Calu3 (cell line): ENCODE measurements around the gene PPP1R12A. TPM values are rescaled to one million over a fixed set of nuclear protein-coding genes. Genes with fewer than 3 reads are reported as not detected.

ENCODE experiments used
- BruUV-seq: library from RNA; stranded (reverse); fragments of 400-500 nt; replicated peaks from 2 replicates; lab custom pipeline; 2021; lab: Mats Ljungman, UMichigan
- CTCF ChIA-PET: fragments of 300-600 bp; sonication (Branson Sonifier 250); formaldehyde crosslinking; loops from one replicate; lab custom pipeline; 2022; ENCODE audit warnings: antibody characterized with exemption; lab: Charles Lee
- DNase-seq: peaks from one replicate; pipeline ENCODE4 v3.0.0; 2022
- H3K27ac Mint-ChIP-seq: one replicate; pipeline ENCODE4 v1.8.0; 2022; ENCODE audit warnings: mixed read lengths; ENCODE audit not compliant: unreplicated experiment
- H3K27me3 Mint-ChIP-seq: one replicate; pipeline ENCODE4 v1.8.0; 2022; ENCODE audit warnings: mixed read lengths; ENCODE audit not compliant: unreplicated experiment
- H3K36me3 Mint-ChIP-seq: one replicate; pipeline ENCODE4 v1.8.0; 2022; ENCODE audit warnings: mild to moderate bottlenecking, moderate library complexity, mixed read lengths; ENCODE audit not compliant: insufficient read depth, unreplicated experiment
- H3K4me1 Mint-ChIP-seq: one replicate; pipeline ENCODE4 v1.8.0; 2022; ENCODE audit warnings: mild to moderate bottlenecking, low read depth, mixed read lengths; ENCODE audit not compliant: unreplicated experiment
- H3K4me3 Mint-ChIP-seq: one replicate; pipeline ENCODE4 v1.8.0; 2022; ENCODE audit warnings: mild to moderate bottlenecking, low read depth, moderate library complexity, mixed read lengths; ENCODE audit not compliant: unreplicated experiment
- H3K9me3 Mint-ChIP-seq: one replicate; pipeline ENCODE4 v1.8.0; 2022; ENCODE audit warnings: low read depth, mixed read lengths; ENCODE audit not compliant: unreplicated experiment
- intact Hi-C: fragments of 100-400 bp; cut with micrococcal nuclease; formaldehyde crosslinking; loops from one replicate; pipeline ENCODE4 v1.10.0; 2022; ENCODE audit not compliant: unreplicated experiment
- total RNA-seq: library from RNA; stranded (reverse); gene quantifications from 2 replicates; pipeline ENCODE4 v1.2.3, GENCODE V29; 2022
- TF ChIP-seq, protein P1 (sequence below): fragments of 200-600 bp; IDR thresholded peaks from one replicate; pipeline ENCODE4 v1.8.0; 2022; ENCODE audit warnings: antibody characterized with exemption; ENCODE audit not compliant: unreplicated experiment

The PPP1R12A gene
- total RNA-seq, 1 experiment from 2014 or later = 97.4 TPM

DNA sequence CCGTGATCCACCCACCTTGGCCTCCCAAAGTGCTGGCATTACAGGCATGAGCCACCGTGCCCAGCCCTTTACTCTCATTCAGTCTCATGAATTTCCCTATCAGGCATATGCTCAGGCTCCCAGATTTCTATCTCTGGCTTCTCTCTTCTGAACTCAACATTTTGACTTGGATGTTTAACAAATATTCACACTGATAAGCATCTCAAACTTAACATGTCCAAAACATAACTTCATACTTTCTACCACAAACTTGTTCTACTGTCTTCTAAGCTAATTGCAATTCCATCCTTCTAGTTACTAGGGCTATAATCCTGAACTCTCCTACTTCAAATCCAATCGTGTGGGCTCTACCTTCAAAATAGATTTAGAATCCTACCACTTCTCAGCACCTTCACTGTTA lies 170.3 kb downstream of the PPP1R12A start:
- Mint-ChIP-seq H3K4me3 (no peak overlapping the region), H3K36me3 (no peaks in the 10 kb centered on the region), H3K27ac (no peak overlapping the region), H3K4me1 (no peaks in the 10 kb centered on the region), H3K9me3 (no peaks in the 10 kb centered on the region), H3K27me3 (no peaks in the 10 kb centered on the region)
- CTCF ChIA-PET = interaction anchor here (0.7 kb wide), 1 partner anchor 453 kb away, joined by 5 read pairs; no protein-coding TSS in a partner anchor
- TF ChIP-seq, protein P1, sequence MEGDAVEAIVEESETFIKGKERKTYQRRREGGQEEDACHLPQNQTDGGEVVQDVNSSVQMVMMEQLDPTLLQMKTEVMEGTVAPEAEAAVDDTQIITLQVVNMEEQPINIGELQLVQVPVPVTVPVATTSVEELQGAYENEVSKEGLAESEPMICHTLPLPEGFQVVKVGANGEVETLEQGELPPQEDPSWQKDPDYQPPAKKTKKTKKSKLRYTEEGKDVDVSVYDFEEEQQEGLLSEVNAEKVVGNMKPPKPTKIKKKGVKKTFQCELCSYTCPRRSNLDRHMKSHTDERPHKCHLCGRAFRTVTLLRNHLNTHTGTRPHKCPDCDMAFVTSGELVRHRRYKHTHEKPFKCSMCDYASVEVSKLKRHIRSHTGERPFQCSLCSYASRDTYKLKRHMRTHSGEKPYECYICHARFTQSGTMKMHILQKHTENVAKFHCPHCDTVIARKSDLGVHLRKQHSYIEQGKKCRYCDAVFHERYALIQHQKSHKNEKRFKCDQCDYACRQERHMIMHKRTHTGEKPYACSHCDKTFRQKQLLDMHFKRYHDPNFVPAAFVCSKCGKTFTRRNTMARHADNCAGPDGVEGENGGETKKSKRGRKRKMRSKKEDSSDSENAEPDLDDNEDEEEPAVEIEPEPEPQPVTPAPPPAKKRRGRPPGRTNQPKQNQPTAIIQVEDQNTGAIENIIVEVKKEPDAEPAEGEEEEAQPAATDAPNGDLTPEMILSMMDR = no peak
- intact Hi-C loops = no loop called here
- no peak for DNase-seq
- no TSS peak for BruUV-seq

DNA sequence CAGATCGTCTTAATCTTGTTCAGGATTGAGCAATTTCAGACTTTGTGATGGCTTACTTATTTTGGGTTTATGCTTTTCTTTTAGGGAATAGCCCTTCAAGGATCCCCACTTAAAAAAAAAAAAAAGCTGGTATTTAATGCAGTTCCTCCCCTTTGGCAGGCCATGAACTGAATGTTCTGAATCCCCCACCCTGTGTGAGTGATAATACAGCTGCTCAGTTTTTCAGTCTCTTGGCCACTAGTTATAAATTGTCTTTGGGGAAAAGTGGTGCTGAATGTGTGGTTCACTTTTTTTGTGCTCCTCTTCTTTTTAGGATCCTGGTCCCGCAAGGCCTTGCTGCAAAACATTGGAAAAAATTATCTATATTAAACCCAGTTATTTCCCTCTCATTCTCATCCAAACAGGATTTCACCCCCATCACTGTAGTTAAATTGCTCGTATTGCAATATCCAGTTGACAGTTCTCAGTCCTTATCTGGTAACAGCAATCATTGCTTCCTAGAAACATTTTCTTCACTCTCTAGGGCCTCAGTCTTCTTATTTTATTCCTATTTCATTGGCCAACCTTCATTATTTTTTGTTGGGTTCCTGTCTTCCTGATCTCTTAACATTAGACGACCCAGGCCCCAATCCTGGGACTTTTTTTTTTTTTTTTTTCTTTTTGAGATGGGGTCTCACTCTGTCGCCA lies 171.0 kb downstream of the PPP1R12A start:
- no peaks in the 10 kb centered on the region for H3K9me3 Mint-ChIP-seq
- no peak overlapping the region for H3K27ac Mint-ChIP-seq
- TF ChIP-seq, protein P1 = no peak
- no peaks in the 10 kb centered on the region for H3K4me1 Mint-ChIP-seq
- intact Hi-C loops = no loop called here
- no peaks in the 10 kb centered on the region for H3K27me3 Mint-ChIP-seq
- H3K4me3 Mint-ChIP-seq = no peak overlapping the region
- DNase-seq = no peak
- H3K36me3 Mint-ChIP-seq = no peaks in the 10 kb centered on the region
- no TSS peak for BruUV-seq
- CTCF ChIA-PET = interaction anchor here (0.7 kb wide), 1 partner anchor 452 kb away, joined by 5 read pairs; no protein-coding TSS in a partner anchor

DNA sequence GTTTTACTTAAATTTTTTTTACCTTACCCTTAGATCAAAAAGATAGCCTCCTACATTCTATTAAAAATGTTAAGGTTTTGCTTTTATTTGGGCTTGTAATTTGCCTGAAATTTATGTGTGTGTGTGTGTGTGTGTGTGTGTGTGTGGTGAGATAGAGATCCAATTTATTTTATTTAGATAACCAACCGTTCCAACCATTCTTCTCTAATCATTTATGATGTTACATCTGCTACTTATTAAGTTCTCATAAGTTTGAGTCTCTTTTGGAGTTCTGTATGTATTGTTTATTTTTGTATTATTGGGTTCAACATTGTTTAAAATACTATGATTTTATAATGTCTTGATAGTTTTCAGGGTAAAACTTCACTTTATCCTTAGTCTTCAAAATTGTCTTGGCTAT lies 173.6 kb downstream of the PPP1R12A start:
- Mint-ChIP-seq H3K27me3 (no peaks in the 10 kb centered on the region), H3K36me3 (no peaks in the 10 kb centered on the region), H3K9me3 (peaks cover 5% of the 10 kb centered on the region), H3K4me3 (no peak overlapping the region), H3K27ac (no peak overlapping the region), H3K4me1 (no peaks in the 10 kb centered on the region)
- BruUV-seq = no TSS peak
- intact Hi-C loops = no loop called here
- DNase-seq = no peak
- TF ChIP-seq, protein P1 = no peak
- CTCF ChIA-PET = no interaction called here

DNA sequence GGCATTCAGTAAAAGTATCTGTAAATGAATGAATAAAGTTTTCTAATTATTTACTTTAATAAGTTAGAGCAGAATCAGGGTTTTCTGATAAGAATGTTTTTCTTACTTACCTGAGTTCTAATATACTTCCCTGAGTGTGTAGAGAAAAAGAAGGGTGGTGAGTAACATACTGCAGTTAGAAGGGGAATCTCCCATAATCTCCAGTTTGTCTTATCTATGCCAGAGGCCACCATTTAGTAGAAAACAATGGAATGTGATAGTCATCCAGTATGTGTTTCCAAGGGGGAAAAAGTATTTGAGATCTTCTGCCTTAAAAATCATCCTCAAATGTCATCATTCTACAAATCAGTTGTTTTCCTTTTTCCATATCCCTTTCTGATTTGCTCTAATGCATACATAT lies 187.6 kb downstream of the PPP1R12A start:
- intact Hi-C loops = no loop called here
- TF ChIP-seq, protein P1 = no peak
- no peaks in the 10 kb centered on the region for H3K27me3 Mint-ChIP-seq
- CTCF ChIA-PET = interaction anchor here (0.7 kb wide), 1 partner anchor 324 kb away, joined by 4 read pairs; no protein-coding TSS in a partner anchor
- H3K4me1 Mint-ChIP-seq = no peaks in the 10 kb centered on the region
- no peak for DNase-seq
- H3K27ac Mint-ChIP-seq = no peak overlapping the region
- H3K4me3 Mint-ChIP-seq = no peak overlapping the region
- peaks cover 6% of the 10 kb centered on the region for H3K36me3 Mint-ChIP-seq
- no TSS peak for BruUV-seq
- H3K9me3 Mint-ChIP-seq = peaks cover 4% of the 10 kb centered on the region
